ENCODE results near the gene ZFAND5.
A peak's percentile ranks its signal among the peaks of the same experiment; 100 is the strongest.

ZFAND5 gene

DNA sequence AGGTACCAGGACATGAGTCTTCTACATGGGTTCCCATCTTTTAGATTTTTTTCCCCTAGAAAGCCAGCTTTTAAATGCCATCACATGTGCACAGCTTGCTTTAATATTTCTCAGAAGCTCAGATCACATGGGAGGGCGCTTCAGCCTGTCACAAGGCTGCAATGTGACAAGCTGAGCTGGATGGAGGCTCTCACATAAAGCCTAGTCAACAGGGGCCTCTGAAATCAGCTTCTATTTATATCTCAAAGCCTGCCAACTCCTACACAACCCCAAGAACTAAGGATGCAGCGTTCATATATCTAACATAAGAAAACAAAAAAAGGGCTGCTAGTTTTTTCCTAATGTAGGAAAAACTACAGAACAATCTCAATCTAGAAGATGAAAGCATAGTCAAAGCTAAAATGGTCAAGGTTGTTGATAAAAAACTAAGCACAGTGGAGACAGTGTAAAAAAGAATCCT lies 2.3 kb downstream of the ZFAND5 start:
- peak; percentile 59 for FAIRE-seq

DNA sequence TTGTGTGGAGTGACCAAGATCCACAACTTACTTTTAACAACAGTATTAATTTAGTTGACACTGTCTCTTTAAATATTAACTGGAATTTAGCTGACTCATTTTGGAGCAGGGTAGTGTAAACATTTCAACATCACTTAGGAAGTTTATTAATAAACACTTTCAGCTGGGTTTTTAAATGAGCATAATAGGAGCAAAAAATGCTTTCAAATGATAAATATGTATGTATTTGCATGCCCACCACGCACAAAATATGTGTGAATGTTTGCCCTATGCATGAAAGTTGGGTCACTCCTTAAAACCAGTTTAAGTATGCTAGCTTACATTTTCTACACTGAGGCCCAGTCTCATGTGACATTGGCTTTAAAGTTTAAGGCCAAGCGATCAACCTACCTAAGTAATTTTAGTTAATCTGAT lies 2.9 kb downstream of the ZFAND5 start:
- FAIRE-seq = no peak

DNA sequence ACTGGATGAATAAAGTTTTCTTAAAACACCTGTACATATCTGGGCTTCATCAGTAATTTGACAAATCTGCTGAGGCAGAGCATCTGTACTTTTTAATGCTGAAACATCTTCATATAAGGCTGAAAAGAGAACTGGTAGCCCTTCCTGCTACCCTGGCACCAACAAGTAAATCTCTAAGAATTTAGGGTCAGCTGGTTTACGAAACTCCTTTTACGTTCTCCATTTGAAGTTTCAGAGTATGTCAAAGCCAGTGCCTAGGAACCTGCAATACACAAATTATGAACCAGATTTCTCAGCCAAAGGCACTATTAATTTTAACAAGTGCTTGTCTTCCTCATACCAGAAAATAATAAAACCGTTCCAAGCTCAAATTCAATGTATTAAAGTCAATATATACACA lies 3.8 kb downstream of the ZFAND5 start:
- no peak for FAIRE-seq

DNA sequence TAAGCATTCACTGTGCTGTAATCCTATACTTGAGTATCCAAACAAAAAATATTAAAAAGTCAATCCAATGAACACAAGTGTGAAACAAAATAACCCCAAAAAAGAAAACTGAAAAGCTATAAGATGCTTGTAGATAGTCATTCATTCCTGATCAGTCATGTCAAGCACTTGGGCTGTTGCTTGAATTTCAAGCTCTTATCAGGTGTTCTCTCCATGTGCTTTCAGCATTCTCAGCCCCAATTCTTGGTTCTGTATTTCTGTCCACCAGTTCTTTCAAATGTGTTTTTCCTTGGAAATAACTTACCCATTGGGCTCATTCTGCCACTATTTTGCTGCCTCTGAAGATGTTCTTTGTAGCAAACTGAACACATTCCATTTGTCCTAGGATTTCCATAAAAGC lies 4.7 kb downstream of the ZFAND5 start:
- FAIRE-seq = no peak

DNA sequence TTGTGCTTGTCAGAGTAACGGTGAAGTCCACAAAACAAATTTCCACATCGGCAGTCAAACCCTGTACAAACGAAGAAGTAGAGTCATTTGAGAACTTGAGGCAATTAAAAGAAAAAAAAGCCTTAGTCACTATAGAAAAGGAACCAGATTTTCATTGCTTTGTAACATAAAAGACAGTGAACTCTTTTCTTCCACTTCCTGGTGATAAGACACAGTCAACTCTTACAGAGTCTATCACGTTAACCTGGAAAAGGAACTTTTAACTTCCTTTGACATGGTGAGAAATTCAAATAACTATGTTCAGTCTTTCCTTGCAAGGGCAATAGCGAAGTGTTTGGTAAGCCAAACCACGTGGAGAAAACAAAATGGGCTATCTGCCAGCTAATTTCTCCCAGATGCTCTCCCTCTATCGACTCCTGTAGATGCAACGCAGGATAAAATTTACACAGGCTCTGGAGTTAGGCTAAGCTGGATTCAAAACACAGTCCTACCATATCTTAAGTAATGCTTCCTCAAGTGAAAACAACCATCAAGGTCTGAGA lies 8.9 kb downstream of the ZFAND5 start:
- FAIRE-seq = no peak

DNA sequence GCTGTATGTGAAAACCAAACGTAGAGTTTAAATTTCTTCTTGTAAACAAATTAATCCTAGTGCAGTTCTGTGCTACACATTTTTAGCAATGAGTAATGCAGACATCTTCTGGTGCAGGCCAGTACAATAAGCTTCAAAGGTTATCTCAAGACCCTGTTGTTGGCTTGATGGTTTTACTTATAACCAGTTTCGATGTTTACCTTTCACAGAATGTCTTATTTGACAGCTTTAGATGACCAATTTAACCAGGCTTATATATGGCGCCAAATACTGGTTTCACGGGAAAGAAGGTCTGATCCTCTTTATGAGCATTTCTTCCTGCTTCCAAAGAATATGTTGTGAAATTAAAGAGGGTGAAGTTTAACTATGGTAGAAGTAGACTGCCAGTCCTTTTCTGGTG lies 9.9 kb downstream of the ZFAND5 start:
- FAIRE-seq = no peak

DNA sequence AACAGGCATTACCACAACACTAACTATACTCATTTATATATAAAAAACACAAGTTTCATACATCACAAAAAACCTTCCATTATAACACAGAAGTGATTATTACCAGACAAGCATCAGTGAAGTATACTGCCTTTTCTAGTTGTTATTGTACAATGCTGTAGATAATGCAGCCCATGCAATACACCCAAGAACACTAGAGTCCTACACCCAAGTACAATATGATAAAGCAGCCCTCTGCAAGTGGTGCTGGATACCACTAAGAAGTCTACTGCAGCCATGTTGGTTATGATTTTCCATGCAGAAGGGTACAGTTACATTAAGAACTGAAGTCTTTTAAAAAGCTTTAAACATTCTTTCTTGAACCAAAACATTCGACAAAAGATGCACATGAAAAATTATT lies 10.3 kb downstream of the ZFAND5 start:
- no peak for FAIRE-seq

DNA sequence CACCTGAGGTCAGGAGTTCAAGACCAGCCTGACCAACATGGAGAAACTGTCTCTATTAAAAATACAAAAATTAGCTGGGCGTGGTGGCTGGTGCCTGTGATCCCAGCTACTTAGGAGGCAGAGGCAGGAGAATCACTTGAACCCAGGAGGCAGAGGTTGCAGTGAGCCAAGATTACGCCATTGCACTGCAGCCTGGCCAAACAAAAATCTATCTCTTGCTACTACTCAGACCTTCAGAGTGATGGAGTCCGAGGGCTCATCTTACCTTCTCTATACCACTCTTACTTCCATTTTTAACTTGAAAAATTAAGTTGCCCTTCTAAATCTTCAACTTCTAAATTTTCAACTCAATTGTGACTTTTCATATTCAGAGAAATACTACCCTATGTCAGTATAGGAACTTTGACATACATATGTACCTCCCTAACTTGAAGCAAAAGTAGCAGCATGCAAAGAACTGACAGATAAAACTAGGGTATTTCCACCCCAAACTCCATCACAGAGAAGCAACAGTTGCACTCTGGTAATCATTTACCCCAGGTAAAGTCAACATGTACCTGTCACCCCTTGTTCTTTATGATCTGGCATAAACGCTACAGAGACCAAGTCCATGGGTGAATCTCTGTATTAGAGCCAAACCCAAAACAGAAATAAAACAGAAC lies 11.4 kb downstream of the ZFAND5 start:
- no peak for FAIRE-seq

DNA sequence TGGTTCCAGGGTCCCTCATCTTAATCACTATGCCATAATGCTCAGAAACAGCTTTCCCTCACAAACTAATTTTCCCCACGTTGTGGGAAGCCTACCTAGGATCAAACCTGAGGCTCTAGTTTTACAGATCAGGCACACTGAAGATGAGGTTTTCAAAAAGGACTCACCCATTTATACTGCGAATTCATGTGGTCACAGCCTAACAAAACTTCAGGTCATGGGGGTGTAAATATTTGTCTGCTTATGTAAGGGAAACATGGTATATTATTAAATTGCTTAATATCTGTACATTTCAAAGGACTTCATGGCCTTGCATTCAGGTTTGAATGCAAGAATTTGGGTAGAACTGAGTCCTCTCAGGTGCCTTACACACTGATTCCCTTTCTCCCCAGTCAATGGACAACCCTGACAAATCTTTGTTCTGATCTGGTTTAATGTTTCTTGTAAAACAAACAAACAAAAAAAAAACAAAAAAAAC lies 12.1 kb downstream of the ZFAND5 start:
- FAIRE-seq = no peak

DNA sequence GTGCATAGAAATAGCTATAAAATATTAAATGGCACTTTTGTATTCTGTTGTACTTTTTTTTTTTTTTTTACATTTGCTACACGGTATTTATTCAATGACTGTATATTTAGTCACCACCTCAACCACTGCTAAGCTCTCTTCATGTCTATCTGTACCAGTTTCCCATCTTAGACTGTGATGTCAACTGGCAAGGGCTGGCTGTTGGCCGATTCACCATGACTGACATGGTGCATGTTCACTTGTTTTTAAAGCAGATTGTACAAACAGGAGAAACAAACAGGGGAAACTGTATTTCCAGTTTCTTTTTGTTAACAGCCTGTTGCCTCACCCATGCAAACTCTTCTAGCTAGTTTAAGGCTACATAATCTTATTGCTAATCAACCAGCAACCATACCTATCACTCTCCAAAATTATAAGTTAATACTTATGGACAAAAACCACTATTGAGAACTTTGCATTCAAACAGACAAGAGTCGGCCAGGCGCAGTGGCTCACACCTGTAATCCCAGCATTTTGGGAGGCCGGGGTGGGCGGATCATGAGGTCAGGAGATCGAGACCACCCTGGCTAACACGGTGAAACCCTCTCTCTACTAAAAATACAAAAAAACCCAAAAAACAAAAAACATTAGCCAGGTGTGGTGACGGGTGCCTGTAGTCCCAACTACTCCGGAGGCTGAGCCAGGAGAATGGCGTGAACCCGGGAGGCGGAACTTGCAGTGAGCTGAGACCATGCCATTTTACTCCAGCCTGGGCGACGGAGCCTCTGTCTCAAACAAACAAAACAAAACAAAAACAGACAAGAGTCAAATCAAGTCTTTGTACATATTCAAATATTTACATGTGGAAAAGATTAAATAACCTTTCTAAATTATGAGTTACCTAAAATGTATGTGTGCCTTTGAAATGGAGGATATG lies 13.2 kb downstream of the ZFAND5 start:
- FAIRE-seq = no peak

DNA sequence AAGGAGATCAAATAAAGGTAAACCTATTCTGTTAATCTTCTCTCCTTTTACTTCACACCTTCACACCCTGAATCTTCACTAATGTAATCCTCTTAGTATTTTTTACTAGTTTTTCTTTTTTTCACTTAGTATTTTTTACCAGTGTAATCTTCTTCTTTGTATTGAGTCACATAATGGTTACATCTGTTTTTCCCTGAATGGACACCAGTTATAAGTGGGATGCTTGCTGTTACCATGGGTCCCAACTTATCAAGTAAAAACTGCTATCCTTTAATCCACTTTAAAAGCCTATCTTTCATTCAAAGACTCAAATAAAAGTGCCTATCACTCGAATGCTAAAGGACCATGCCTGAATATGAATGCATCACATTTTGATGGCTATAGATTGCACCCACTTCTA lies 15.1 kb downstream of the ZFAND5 start:
- FAIRE-seq = no peak

DNA sequence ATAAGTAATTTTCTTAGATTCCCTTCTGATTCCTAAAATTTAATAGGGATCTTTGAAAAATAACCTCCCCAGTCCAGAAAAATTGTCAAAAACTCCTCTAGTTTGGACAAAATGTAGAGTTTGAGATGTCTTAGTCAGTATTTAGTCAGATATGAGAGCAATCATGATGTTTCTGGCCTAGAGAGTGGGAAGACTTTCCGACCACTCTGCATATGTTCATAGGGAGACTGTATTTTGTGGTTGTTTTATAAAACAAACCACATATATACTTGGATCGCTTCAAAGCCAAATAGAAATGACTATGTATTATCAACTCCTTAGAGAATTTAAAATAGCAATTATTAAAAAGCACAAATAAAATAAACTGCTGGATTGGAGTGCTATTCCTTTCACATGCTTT lies 15.8 kb downstream of the ZFAND5 start:
- no peak for FAIRE-seq

DNA sequence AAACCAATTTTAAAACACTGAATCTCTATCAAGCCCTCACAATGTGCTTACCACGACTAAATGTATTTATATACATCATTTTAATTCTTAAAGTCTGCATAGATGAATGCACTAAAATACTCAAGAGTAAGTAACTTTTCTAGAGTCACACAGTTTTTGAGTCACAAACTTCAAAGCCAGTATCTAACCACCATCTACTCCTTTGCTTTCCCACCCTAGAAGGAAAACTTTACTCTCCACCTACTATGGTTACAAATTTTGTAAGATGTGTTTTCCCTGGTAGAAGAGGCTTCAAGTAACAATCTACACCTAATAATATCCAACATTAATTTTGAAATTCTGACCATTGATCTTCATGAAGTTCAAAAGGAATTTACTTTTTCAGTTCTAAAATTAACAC lies 18.7 kb downstream of the ZFAND5 start:
- no peak for FAIRE-seq

DNA sequence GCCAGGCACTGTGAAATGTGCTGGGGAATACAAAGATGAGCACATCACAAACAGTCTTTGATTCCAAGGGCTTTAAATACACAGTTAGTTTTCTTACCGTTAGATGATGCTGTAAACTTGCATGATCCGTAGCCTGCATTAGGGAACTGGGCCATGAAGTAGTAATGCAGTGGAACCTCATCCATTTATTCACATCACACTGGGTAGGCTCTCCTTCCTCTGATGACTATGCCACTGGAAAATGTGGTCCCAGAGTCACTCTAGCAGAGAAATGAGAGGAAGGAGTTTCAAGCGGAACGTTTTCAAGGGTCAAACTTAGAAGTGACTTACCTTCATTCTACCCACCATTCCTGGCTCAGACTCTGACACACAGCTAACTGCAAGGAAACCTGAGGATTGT lies 26.4 kb downstream of the ZFAND5 start:
- FAIRE-seq = no peak

DNA sequence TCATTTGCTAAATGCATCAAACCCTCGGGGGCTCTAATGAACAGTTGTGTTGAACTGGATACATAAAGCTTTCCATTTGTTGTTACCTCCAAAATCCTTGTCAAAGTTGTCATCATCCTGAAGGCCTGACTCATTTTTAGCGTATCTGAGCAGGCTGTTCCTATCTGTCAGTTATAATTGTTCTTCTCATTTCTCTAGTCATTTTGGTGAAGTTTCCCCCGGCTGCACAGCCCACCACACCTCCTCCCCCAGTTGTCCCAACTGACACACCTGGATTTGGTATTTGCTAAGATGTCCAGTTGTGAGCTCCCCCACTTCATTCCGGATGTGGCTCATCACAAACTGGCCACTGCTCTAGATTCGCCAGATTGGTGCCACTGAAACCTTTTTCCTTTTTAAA lies 27.7 kb downstream of the ZFAND5 start:
- FAIRE-seq = no peak

DNA sequence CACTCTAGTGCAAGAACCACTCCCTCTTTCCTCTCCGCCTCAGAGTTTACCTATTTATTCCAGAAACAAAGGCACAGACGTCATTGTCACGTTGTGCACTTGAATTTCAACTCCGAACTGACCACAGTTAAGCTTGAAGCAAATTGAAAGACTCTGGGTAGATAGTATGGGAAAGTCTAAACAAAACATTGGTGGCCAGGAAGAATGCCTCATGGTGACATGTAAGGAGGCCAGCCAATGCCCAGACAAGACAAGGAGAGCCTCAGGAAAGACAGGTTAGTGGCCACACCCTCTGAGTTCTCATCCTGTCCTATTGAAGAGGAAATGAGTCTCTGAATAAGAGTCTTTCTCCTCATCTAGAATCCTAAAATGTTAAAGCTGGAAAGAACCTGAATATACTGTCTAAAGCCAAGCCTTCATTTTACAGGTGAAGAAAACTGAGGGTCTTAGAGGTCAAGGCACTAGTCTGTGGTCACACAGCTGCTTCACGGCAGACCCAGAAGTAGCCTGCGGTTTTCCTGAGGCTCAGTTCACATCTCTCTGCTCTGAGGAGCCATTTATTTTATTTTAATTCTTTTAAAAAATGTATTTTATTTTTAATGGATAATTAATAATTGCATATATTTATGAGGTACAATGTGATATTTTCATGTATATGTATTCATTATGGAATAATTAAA lies 30.2 kb downstream of the ZFAND5 start:
- FAIRE-seq = no peak

DNA sequence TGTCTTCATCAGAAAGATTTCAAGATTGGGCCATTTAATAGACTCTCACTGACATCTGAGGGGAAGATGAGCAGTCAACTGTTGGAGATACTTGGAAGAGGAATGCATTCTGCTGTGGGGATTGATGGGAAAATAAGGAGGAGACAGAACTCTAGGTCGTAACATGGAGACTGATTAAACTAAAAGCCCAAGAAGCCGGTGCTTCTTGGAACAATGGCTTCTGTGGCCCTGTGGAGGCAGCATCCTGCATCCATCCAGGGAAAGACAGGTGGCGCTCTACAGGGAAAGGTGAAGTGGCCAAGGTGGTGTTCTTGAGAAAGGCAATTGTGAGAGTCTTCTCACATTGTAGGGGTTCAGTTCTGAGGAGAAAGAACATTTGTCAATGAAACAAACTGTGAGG lies 31.3 kb downstream of the ZFAND5 start:
- FAIRE-seq = no peak

DNA sequence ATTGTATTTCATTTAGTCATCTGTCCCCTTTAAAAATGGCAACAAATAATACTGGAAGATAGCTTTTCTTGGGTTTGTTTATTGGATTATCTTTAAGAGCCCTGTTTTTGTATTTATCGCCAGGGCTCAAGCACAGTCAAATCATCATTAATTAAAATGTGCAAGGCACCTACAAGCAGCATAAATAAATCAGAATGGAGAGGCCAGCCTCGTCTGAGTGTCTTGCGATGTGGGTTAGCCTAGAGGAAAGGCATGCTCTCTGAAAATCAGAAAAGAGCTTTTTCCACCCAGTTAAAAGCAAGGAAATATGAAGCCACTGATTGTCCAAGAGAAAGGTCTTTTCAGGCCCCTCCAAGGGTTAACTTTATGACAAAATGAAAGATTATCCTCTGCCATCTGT lies 31.8 kb downstream of the ZFAND5 start:
- no peak for FAIRE-seq

DNA sequence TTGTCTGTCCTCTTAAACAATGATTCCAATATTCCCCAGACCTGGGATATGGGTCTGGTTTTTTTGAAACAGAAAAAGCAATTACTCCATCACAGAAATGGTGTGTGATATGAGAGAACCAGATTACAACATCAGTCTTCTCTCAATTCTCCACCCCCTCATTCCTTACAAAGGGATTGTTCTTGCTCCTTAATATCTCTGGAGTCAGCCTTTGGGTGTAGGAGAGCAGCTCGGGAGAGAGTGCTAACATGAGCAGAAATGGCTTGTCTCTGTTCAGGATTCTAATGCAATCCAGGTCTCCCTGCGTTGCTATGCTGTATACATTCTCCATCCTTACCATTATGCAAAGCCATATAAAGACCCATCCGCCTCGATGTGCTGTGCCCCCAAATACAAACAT lies 32.7 kb downstream of the ZFAND5 start:
- FAIRE-seq = no peak

DNA sequence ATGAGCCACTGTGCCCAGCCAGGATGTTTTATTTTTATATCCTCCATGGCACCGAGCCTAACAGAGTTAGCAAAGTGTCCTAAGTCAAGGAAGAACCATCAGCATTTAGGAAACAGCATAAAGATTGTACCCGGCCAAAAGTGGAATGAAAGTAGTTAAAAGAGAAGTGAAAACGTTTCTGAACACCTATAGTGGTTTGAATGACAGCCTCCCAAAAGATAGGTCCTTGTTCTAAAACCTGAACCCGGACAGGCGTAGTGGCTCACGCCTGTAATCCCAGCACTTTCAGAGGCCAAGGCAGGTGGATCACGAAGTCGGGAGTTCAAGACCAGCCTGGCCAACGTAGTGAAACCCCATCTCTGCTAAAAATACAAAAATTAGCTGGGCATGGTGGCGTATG lies 37.4 kb downstream of the ZFAND5 start:
- FAIRE-seq = no peak

DNA sequence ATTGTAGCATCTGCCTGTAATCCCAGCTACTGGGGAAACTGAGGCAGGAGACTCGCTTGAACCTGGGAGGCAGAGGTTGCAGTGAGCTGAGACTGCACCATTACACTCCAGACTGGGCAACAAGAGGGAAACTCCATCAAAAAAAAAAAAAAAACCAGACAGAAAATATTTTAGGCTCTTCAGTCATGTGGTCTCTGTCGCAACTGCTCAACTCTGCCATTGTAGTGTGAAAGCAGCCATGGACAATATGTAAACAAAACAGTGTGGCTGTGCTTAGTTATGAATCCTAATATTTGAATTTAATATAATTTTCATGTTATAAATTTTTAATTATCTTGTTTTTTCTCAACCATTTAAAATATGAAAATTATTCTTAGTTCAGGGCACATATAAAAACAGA lies 38.4 kb downstream of the ZFAND5 start:
- no peak for FAIRE-seq

DNA sequence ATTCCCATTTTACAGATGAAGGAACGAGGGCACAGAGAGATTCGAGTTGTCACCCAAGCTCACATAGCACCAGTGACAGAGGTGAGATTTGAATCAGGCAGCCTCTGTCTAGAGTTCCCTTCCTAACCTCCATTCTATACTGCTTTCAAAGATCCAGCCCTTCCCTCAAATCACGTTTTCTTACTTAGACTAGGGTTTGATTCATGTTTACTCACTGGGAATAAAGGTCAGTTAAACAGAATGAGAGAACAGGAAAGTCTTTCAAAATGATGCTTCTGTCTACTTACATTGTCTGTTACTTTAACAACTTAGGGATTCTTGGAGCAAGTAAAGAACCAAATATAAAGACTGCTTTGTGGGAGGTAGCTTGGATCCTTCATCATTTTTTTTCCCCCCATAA lies 40.0 kb downstream of the ZFAND5 start:
- no peak for FAIRE-seq

DNA sequence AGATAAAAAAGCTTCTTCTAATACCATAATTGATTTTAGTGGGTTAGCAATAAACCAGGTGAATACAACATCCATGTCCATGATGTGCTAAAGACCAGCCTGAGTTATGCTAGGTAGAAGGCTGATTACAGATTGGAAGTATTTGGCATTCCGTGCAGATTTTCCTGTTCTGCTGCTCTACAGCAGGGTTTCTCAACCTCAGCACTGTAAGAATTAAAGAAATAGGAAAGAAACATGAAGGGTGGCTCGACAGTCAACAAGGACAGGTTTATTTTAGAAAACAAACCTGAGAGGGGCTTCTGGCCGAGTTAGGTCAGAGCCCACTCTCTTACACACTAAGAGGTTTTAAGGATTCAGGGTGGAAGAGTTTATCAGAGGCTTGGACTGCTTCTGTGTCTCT lies 42.3 kb downstream of the ZFAND5 start:
- FAIRE-seq = no peak
